ENCODE measurements around the gene PAEP.

The PAEP gene

GRCh38 chr9:135608294-135608998 is 46.9 kb downstream of the PAEP start:
- Histone ChIP-seq H3K9me3 (ENCODE audit: insufficient read depth, low read length) (no peaks in the 10 kb centered on the region), H3K4me2 (ENCODE audit: low read depth, low read length, poor library complexity, severe bottlenecking) (no peak overlapping the region), H2AFZ (ENCODE audit: low read depth, low read length, severe bottlenecking) (no peak overlapping the region), H3K36me3 (ENCODE audit: low read length) (no peaks in the 10 kb centered on the region), H3K27ac (ENCODE audit: low read depth, low read length) (no peak overlapping the region), H3F3A (ENCODE audit: insufficient read depth) (no peaks in the 10 kb centered on the region), H3K9me2 (replicated peaks; ENCODE audit: insufficient read depth, low read length) (no peaks in the 10 kb centered on the region), H3K79me2 (ENCODE audit: insufficient read depth, low read length) (no peaks in the 10 kb centered on the region), H4K20me1 (ENCODE audit: low read depth, low read length) (no peaks in the 10 kb centered on the region), H3K4me3 (ENCODE audit: insufficient read depth, low read length, poor library complexity, severe bottlenecking) (no peak overlapping the region), H3K9ac (ENCODE audit: low read length) (no peak overlapping the region), H3K27me3 (ENCODE audit: low read length) (no peaks in the 10 kb centered on the region)
- TF ChIP-seq CTCF (IDR thresholded peaks at IDR 0.05; ENCODE audit: insufficient read depth, low read length, poor library complexity, severe bottlenecking) (no peak), EZH2phosphoT487 (conservative IDR thresholded peaks at IDR 0.05; ENCODE audit: low read length) (no peak)

- no peaks in the 10 kb centered on the region for H3K79me2 ChIP-seq (ENCODE audit: insufficient read depth, low read length)
- TF ChIP-seq CTCF (IDR thresholded peaks at IDR 0.05; ENCODE audit: insufficient read depth, low read length, poor library complexity, severe bottlenecking) (no peak), EZH2phosphoT487 (conservative IDR thresholded peaks at IDR 0.05; ENCODE audit: low read length) (no peak)
- no peaks in the 10 kb centered on the region for H4K20me1 ChIP-seq (ENCODE audit: low read depth, low read length)
- H3K4me3 ChIP-seq (ENCODE audit: insufficient read depth, low read length, poor library complexity, severe bottlenecking), result no peak overlapping the region
- no peaks in the 10 kb centered on the region for H3F3A ChIP-seq (ENCODE audit: insufficient read depth)
- H2AFZ ChIP-seq (ENCODE audit: low read depth, low read length, severe bottlenecking), result no peak overlapping the region
- H3K27ac ChIP-seq (ENCODE audit: low read depth, low read length), result no peak overlapping the region
- H3K9me2 ChIP-seq (replicated peaks; ENCODE audit: insufficient read depth, low read length), result no peaks in the 10 kb centered on the region
- H3K9ac ChIP-seq (ENCODE audit: low read length), result no peak overlapping the region
- H3K9me3 ChIP-seq (ENCODE audit: insufficient read depth, low read length), result no peaks in the 10 kb centered on the region
- no peak overlapping the region for H3K4me2 ChIP-seq (ENCODE audit: low read depth, low read length, poor library complexity, severe bottlenecking)
- no peaks in the 10 kb centered on the region for H3K27me3 ChIP-seq (ENCODE audit: low read length)
- H3K36me3 ChIP-seq (ENCODE audit: low read length), result no peaks in the 10 kb centered on the region
Observed at GRCh38 chr9:135608999-135609317, 47.4 kb downstream of the PAEP start.

GRCh38 chr9:135609366-135609955 is 47.9 kb downstream of the PAEP start:
- Histone ChIP-seq H4K20me1 (ENCODE audit: low read depth, low read length) (no peaks in the 10 kb centered on the region), H3K4me3 (ENCODE audit: insufficient read depth, low read length, poor library complexity, severe bottlenecking) (no peak overlapping the region), H2AFZ (ENCODE audit: low read depth, low read length, severe bottlenecking) (no peak overlapping the region), H3K9ac (ENCODE audit: low read length) (no peak overlapping the region), H3K27me3 (ENCODE audit: low read length) (no peaks in the 10 kb centered on the region), H3F3A (ENCODE audit: insufficient read depth) (no peaks in the 10 kb centered on the region), H3K79me2 (ENCODE audit: insufficient read depth, low read length) (no peaks in the 10 kb centered on the region), H3K9me3 (ENCODE audit: insufficient read depth, low read length) (no peaks in the 10 kb centered on the region), H3K9me2 (replicated peaks; ENCODE audit: insufficient read depth, low read length) (no peaks in the 10 kb centered on the region), H3K27ac (ENCODE audit: low read depth, low read length) (no peak overlapping the region), H3K36me3 (ENCODE audit: low read length) (no peaks in the 10 kb centered on the region), H3K4me2 (ENCODE audit: low read depth, low read length, poor library complexity, severe bottlenecking) (no peak overlapping the region)
- TF ChIP-seq CTCF (IDR thresholded peaks at IDR 0.05; ENCODE audit: insufficient read depth, low read length, poor library complexity, severe bottlenecking) (no peak), EZH2phosphoT487 (conservative IDR thresholded peaks at IDR 0.05; ENCODE audit: low read length) (no peak)

Data from SU-DHL-6 (cell line).